ENCODE measurements around the gene OPN1MW.
A peak's percentile ranks its signal among the peaks of the same experiment; 100 is the strongest.
"Not testable (repeated sequence)": the region's sequence is repeated elsewhere in the genome, so short reads cannot be mapped to it uniquely, and the experiment has no call there.

The OPN1MW gene

DNA sequence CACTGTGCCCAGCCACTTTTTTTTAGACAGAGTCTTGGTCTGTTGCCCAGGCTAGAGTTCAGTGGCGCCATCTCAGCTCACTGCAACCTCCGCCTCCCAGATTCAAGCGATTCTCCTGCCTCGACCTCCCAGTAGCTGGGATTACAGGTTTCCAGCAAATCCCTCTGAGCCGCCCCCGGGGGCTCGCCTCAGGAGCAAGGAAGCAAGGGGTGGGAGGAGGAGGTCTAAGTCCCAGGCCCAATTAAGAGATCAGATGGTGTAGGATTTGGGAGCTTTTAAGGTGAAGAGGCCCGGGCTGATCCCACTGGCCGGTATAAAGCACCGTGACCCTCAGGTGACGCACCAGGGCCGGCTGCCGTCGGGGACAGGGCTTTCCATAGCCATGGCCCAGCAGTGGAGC is at the start of gene OPN1MW:
Gene OPN1MW (plus strand): TSS at position 301 of the 400 bp plus-strand sequence. CDS start 82 bp downstream, at position 383.
- H3K4me3 ChIP-seq (ENCODE audit: low read depth, low read length): not testable (repeated sequence)

DNA sequence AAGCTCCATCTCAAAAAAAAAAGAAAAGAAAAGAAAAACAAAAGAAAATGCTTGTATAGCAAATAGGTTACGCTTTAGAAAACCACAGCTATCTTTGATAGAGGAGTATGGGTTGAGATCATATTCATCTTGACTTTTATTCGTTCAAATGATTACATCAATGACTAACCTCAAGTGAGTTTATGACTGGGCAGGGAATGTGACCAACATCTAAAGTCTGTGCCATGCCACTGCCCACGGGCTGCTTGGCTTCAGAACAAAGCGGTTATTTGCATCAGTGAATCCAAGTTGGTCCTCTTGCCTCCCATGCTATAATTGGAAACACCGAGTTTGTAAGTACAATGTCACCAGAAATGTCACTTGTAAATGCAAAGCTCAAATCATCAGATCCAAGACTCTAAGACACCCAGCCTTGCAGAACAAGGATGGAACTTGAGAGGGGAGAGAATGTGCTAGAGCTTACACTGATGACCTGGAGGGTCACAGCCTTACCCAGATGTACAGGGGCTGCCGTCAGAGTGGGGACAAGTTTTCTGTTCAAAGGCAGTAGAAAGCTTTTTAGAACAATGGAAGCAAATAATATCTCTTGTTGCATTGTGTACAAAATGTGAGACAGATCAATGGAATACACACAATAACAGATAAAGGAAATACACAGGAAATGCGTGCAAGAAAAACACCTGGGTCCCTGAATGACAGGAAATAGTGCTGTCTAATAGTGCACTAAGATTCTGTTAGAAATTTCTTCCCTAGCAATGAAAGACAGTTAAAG is 46.8 kb upstream of the OPN1MW start:
- H3K4me3 ChIP-seq (ENCODE audit: low read depth, low read length): no peak overlapping the region
- TF ChIP-seq CTCF (IDR thresholded peaks at IDR 0.05; ENCODE audit: borderline replicate concordance, insufficient read depth, low read depth, low read length): no peak

DNA sequence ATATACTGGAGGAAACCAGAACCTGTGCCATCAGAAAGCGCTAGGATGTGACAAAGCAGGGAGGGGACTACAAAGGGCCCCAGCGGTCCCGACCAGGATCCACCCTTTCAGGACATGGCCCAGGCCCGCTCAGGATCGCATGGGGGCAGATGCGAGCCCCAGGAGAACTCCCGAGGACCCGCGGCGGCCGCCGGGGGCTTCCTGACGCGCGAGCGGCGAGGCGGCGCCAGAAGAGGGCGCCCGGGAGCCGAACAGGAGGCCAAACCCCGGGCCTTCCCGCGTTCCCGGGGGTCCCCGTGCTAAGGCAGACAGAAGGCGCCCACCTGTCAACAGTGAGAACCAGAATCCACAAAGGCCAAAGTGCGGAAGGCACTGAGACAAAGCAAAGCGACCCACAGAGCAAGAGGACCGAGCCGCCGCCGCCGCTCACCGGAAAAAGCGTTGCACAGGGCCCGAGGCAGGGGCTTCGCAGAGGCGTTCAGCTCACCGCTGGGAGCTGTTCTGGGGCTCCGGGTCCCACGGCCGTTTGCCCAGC is 45.7 kb upstream of the OPN1MW start:
- no peak overlapping the region for H3K4me3 ChIP-seq (ENCODE audit: low read depth, low read length)
- peak; percentile 79 for TF ChIP-seq CTCF (IDR thresholded peaks at IDR 0.05; ENCODE audit: borderline replicate concordance, insufficient read depth, low read depth, low read length)

DNA sequence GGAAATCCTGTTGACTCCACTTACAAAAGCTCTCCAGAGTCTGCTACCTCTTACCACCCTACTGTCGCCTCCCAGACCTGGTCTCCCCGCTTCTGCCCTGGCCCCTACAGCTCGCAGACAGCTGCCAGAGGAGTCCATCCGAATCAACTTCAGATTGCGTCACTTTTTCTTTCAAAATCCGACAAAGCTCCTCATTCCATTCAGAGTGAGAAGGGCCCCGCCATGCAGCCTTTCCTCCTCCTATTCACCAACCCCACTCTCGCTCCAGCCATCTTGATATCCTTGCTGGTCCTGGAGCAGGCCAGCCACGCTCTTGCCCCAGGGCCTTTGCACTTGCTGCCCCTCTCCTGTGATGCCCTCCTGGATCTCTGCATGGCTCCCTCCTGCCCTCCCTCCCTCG is 43.5 kb upstream of the OPN1MW start:
- H3K4me3 ChIP-seq (ENCODE audit: low read depth, low read length): no peak overlapping the region

GRCh38 chrX:154140206-154140605 is 42.2 kb upstream of the OPN1MW start:
- TF ChIP-seq CTCF (IDR thresholded peaks at IDR 0.05; ENCODE audit: borderline replicate concordance, insufficient read depth, low read depth, low read length): no peak
- no peak overlapping the region for H3K4me3 ChIP-seq (ENCODE audit: low read depth, low read length)

More for the DNA sequence above, 43.5 kb upstream of the OPN1MW start:
- TF ChIP-seq CTCF (IDR thresholded peaks at IDR 0.05; ENCODE audit: borderline replicate concordance, insufficient read depth, low read depth, low read length): no peak

DNA sequence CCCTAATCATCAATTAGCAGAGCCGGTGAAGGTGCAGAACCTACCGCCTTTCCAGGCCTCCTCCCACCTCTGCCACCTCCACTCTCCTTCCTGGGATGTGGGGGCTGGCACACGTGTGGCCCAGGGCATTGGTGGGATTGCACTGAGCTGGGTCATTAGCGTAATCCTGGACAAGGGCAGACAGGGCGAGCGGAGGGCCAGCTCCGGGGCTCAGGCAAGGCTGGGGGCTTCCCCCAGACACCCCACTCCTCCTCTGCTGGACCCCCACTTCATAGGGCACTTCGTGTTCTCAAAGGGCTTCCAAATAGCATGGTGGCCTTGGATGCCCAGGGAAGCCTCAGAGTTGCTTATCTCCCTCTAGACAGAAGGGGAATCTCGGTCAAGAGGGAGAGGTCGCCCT is 41.7 kb upstream of the OPN1MW start:
- H3K4me3 ChIP-seq (ENCODE audit: low read depth, low read length): no peak overlapping the region
- no peak for TF ChIP-seq CTCF (IDR thresholded peaks at IDR 0.05; ENCODE audit: borderline replicate concordance, insufficient read depth, low read depth, low read length)

DNA sequence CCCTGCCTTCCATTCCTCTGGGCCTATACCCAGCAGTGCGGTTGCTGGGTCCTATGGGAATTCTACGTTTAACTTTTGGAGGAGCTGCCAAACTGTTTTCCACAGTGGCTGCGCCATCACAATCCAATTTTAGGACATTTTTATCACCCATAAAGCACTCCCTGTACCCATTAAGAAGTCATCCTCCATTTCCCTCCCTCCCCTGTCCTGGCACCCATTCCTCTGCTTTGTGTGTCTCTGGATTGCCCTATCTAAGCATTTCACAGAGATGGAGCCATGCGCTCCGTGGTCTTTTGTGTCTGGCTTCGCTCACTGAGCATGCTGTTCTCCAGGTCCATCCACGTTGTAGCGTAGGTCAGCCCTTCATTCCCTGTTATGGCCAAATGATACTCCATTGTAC is 40.0 kb upstream of the OPN1MW start:
- no peak for TF ChIP-seq CTCF (IDR thresholded peaks at IDR 0.05; ENCODE audit: borderline replicate concordance, insufficient read depth, low read depth, low read length)
- H3K4me3 ChIP-seq (ENCODE audit: low read depth, low read length): no peak overlapping the region

Data from GM12875 (cell line).